ENCODE measurements around the gene RNF133. TPM values are rescaled to one million over a fixed set of nuclear protein-coding genes. Genes with fewer than 3 reads are reported as not detected.

The RNF133 gene
- total RNA-seq, 4 donors from 2014 or later, result 0.39 to 2.4 (median 1.7) TPM

- Histone ChIP-seq H3K27me3 (no peaks in the 10 kb centered on the region), H3K9me3 (no peaks in the 10 kb centered on the region), H3K36me3 (no peaks in the 10 kb centered on the region), H3K4me3 (no peak overlapping the region), H3K27ac (no peak overlapping the region), H3K4me1 (no peaks in the 10 kb centered on the region)
- DNase-seq (ENCODE audit: low spot score in 2 of 2), result no peak
- 89 to 92% methylated on average over 12 to 13 of the region's 13 CpGs for WGBS, 2 donors
- TF ChIP-seq EP300 (IDR thresholded peaks at IDR 0.05) (no peak), CTCF (IDR thresholded peaks at IDR 0.05) (no peak), POLR2A (IDR thresholded peaks at IDR 0.05) (no peak)
Measured at GRCh38 chr7:122689346-122690109, 9.4 kb downstream of the RNF133 start.

- 62 to 63% methylated on average over 6 of the region's 6 CpGs for WGBS, 2 donors
- Histone ChIP-seq H3K4me3 (no peak overlapping the region), H3K36me3 (no peaks in the 10 kb centered on the region), H3K27ac (no peak overlapping the region), H3K27me3 (no peaks in the 10 kb centered on the region), H3K4me1 (no peaks in the 10 kb centered on the region), H3K9me3 (no peaks in the 10 kb centered on the region)
- DNase-seq (ENCODE audit: low spot score in 2 of 2), result no peak
- no peak for TF ChIP-seq POLR2A (IDR thresholded peaks at IDR 0.05)
- no peak for TF ChIP-seq EP300 (IDR thresholded peaks at IDR 0.05)
- no peak for TF ChIP-seq CTCF (IDR thresholded peaks at IDR 0.05)
Measured at GRCh38 chr7:122688400-122688998, 10.4 kb downstream of the RNF133 start.

GRCh38 chr7:122686360-122686878, 12.5 kb downstream of the RNF133 start:
- no peak for TF ChIP-seq CTCF (IDR thresholded peaks at IDR 0.05)
- TF ChIP-seq POLR2A (IDR thresholded peaks at IDR 0.05), result no peak
- TF ChIP-seq EP300 (IDR thresholded peaks at IDR 0.05), result no peak
- no peaks in the 10 kb centered on the region for H3K9me3 ChIP-seq
- no peak for DNase-seq (ENCODE audit: low spot score in 2 of 2)
- no peaks in the 10 kb centered on the region for H3K27me3 ChIP-seq
- H3K36me3 ChIP-seq, result no peaks in the 10 kb centered on the region
- H3K4me1 ChIP-seq, result no peaks in the 10 kb centered on the region
- no peak overlapping the region for H3K27ac ChIP-seq
- 66 to 76% methylated on average over 10 of the region's 10 CpGs for WGBS, 2 donors
- no peak overlapping the region for H3K4me3 ChIP-seq

- TF ChIP-seq EP300 (IDR thresholded peaks at IDR 0.05) (no peak), CTCF (IDR thresholded peaks at IDR 0.05) (no peak), POLR2A (IDR thresholded peaks at IDR 0.05) (no peak)
- no peak overlapping the region for H3K27ac ChIP-seq
- 75% methylated on average over 2 of the region's 2 CpGs for WGBS, 2 donors
- H3K36me3 ChIP-seq, result no peaks in the 10 kb centered on the region
- no peaks in the 10 kb centered on the region for H3K4me1 ChIP-seq
- H3K27me3 ChIP-seq, result no peaks in the 10 kb centered on the region
- no peak for DNase-seq (ENCODE audit: low spot score in 2 of 2)
- no peaks in the 10 kb centered on the region for H3K9me3 ChIP-seq
- no peak overlapping the region for H3K4me3 ChIP-seq
Measured at GRCh38 chr7:122684504-122684903, 14.4 kb downstream of the RNF133 start.

Data from tibial nerve (tissue), 4 donors.